Calu3 (cell line): ENCODE measurements around the gene ACACA. TPM values are rescaled to one million over a fixed set of nuclear protein-coding genes. Genes with fewer than 3 reads are reported as not detected.
"Not testable (repeated sequence)": the region's sequence is repeated elsewhere in the genome, so short reads cannot be mapped to it uniquely, and the experiment has no call there.

Experiments
- Bru-seq: library from RNA; stranded (reverse); fragments of 400-500 nt; gene quantifications from one replicate; lab custom pipeline; 2021; lab: Mats Ljungman, UMichigan
- BruChase-seq, 2 experiments: library from RNA; stranded (reverse); fragments of 400-500 nt; gene quantifications; one replicate each; lab custom pipeline; 2021; lab: Mats Ljungman, UMichigan
- BruUV-seq: library from RNA; stranded (reverse); fragments of 400-500 nt; replicated peaks from 2 replicates; lab custom pipeline; 2021; lab: Mats Ljungman, UMichigan
- CTCF ChIA-PET: fragments of 300-600 bp; sonication (Branson Sonifier 250); formaldehyde crosslinking; loops from one replicate; lab custom pipeline; 2022; ENCODE audit warnings: antibody characterized with exemption; lab: Charles Lee
- DNase-seq: peaks from one replicate; pipeline ENCODE4 v3.0.0; 2022
- H3K27ac Mint-ChIP-seq: one replicate; pipeline ENCODE4 v1.8.0; 2022; ENCODE audit warnings: mixed read lengths; ENCODE audit not compliant: unreplicated experiment
- H3K27me3 Mint-ChIP-seq: one replicate; pipeline ENCODE4 v1.8.0; 2022; ENCODE audit warnings: mixed read lengths; ENCODE audit not compliant: unreplicated experiment
- H3K36me3 Mint-ChIP-seq: one replicate; pipeline ENCODE4 v1.8.0; 2022; ENCODE audit warnings: mild to moderate bottlenecking, moderate library complexity, mixed read lengths; ENCODE audit not compliant: insufficient read depth, unreplicated experiment
- H3K4me1 Mint-ChIP-seq: one replicate; pipeline ENCODE4 v1.8.0; 2022; ENCODE audit warnings: mild to moderate bottlenecking, low read depth, mixed read lengths; ENCODE audit not compliant: unreplicated experiment
- H3K4me3 Mint-ChIP-seq: one replicate; pipeline ENCODE4 v1.8.0; 2022; ENCODE audit warnings: mild to moderate bottlenecking, low read depth, moderate library complexity, mixed read lengths; ENCODE audit not compliant: unreplicated experiment
- H3K9me3 Mint-ChIP-seq: one replicate; pipeline ENCODE4 v1.8.0; 2022; ENCODE audit warnings: low read depth, mixed read lengths; ENCODE audit not compliant: unreplicated experiment
- CTCF ChIP-seq: fragments of 200-600 bp; IDR thresholded peaks from one replicate; pipeline ENCODE4 v1.8.0; 2022; ENCODE audit warnings: antibody characterized with exemption; ENCODE audit not compliant: unreplicated experiment
- intact Hi-C: fragments of 100-400 bp; cut with micrococcal nuclease; formaldehyde crosslinking; loops from one replicate; pipeline ENCODE4 v1.10.0; 2022; ENCODE audit not compliant: unreplicated experiment
- long read RNA-seq: library from polyadenylated mRNA; stranded (forward); transcript quantifications from one replicate; pipeline ENCODE4 v2.0.0, GENCODE V29; 2022
- total RNA-seq: library from RNA; stranded (reverse); gene quantifications from 2 replicates; pipeline ENCODE4 v1.2.3, GENCODE V29; 2022

Gene ACACA
- total RNA-seq (335 and 392 TPM in 2 replicates), Bru-seq, nascent RNA (percentile 97 among the genes with signal in this experiment), BruChase-seq, experiment 1, labeled RNA remaining after a 6-hour chase (percentile 92 among the genes with signal in this experiment), BruChase-seq, experiment 2, labeled RNA remaining after a 2-hour chase (percentile 94 among the genes with signal in this experiment)
- long read RNA-seq, full-length matches to known transcripts = 6 of 89 reads
- long read RNA-seq, partial matches to known transcripts = 14 of 89 reads
- long read RNA-seq, other reads (novel, unspliced or antisense) = 69 of 89 reads

- DNase-seq = peak; percentile 99
- CTCF ChIA-PET = interaction anchor here (0.5 to 2.6 kb wide), 9 partner anchors 8 to 1576 kb away, joined by 3 to 20 read pairs (median 5); no protein-coding TSS in a partner anchor
- intact Hi-C loops = loop anchor here (5.0 kb wide), 1 partner anchor 85 kb away; no protein-coding TSS in a partner anchor
These were observed at the start of gene ACACA, which contains the start of gene TADA2A for GRCh38 chr17:37406635-37407461. Gene ACACA (minus strand): TSS chr17:37406836. CDS start chr17:37406299, 537 bp downstream. Gene TADA2A (plus strand): TSS chr17:37406886. CDS start chr17:37411366, 4,480 bp downstream.

GRCh38 chr17:37450112-37450511 is 43.5 kb upstream of the ACACA start:
- TF ChIP-seq CTCF = no peak
- Mint-ChIP-seq H3K27ac (no peak overlapping the region), H3K36me3 (peaks cover 17% of the 10 kb centered on the region), H3K4me1 (peaks cover 24% of the 10 kb centered on the region), H3K4me3 (no peak overlapping the region), H3K27me3 (no peaks in the 10 kb centered on the region), H3K9me3 (no peaks in the 10 kb centered on the region)
- no peak for DNase-seq
- no TSS peak for BruUV-seq
- intact Hi-C loops = no loop called here
- CTCF ChIA-PET = interaction anchor here (0.6 to 1.8 kb wide), 3 partner anchors 13 to 77 kb away, joined by 3 to 5 read pairs (median 3); no protein-coding TSS in a partner anchor

More at GRCh38 chr17:37406635-37407461, at the start of gene ACACA, which contains the start of gene TADA2A:
- H3K36me3 Mint-ChIP-seq = peaks cover 54% of the 10 kb centered on the region
- peak within 1 kb of the TSS; percentile 96 for H3K4me3 Mint-ChIP-seq
- TF ChIP-seq CTCF = peak; percentile 59
- no peaks in the 10 kb centered on the region for H3K9me3 Mint-ChIP-seq
- peaks cover 22% of the 10 kb centered on the region for H3K4me1 Mint-ChIP-seq
- H3K27me3 Mint-ChIP-seq = no peaks in the 10 kb centered on the region
- H3K27ac Mint-ChIP-seq = peak within 1 kb of the TSS; percentile 86
- BruUV-seq = no TSS peak

DNA sequence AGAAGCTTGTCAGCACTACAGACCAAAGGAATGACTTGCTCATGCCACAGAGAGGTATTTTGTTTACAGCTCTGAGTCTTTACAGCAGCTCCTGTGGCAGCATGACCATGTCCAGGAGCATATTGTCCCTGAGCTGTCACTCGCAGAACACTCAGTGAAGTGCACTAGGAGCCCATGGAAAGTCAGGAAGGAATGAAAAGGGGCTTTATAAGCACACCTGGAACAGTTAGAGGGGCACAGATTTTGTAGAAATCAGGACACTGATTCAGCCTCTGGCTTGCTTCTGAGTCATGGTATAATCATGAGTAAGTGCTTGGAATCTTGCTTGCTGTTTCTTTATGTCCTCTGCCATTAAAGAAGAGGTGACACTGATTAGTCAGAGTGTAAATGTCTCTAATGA is 41.0 kb upstream of the ACACA start:
- intact Hi-C loops = no loop called here
- Mint-ChIP-seq H3K4me3 (no peak overlapping the region), H3K36me3 (peaks cover 41% of the 10 kb centered on the region), H3K4me1 (peaks cover 24% of the 10 kb centered on the region), H3K27me3 (no peaks in the 10 kb centered on the region), H3K27ac (no peak overlapping the region), H3K9me3 (no peaks in the 10 kb centered on the region)
- no TSS peak for BruUV-seq
- CTCF ChIA-PET = no interaction called here
- no peak for DNase-seq
- TF ChIP-seq CTCF = no peak

- Mint-ChIP-seq H3K27me3 (no peaks in the 10 kb centered on the region), H3K9me3 (no peaks in the 10 kb centered on the region), H3K4me1 (peaks cover 24% of the 10 kb centered on the region), H3K36me3 (peaks cover 56% of the 10 kb centered on the region), H3K27ac (peak overlapping the region; percentile 30), H3K4me3 (no peak overlapping the region)
- no peak for TF ChIP-seq CTCF
- CTCF ChIA-PET = interaction anchor here (0.6 to 1.8 kb wide), 9 partner anchors 8 to 1977 kb away, joined by 3 to 6 read pairs (median 5); no protein-coding TSS in a partner anchor
- intact Hi-C loops = no loop called here
- no peak for DNase-seq
- BruUV-seq = no TSS peak
These were observed 39.4 kb upstream of the ACACA start for GRCh38 chr17:37446027-37446426.

GRCh38 chr17:37441369-37442014 is 34.9 kb upstream of the ACACA start:
- DNase-seq, H3K4me1 Mint-ChIP-seq, H3K4me3 Mint-ChIP-seq, BruUV-seq, H3K9me3 Mint-ChIP-seq, intact Hi-C loops, H3K27ac Mint-ChIP-seq, H3K27me3 Mint-ChIP-seq: not testable (repeated sequence)
- H3K36me3 Mint-ChIP-seq = peaks cover 83% of the 10 kb centered on the region
- CTCF ChIA-PET = interaction anchor here (0.7 kb wide), 2 partner anchors 19 to 68 kb away, joined by 3 read pairs; no protein-coding TSS in a partner anchor
